Mesodermal cell (in vitro differentiated cells): ENCODE data around the gene RPLP2.

ENCODE experiments used
- H3K27ac ChIP-seq: 2 replicates; pipeline ENCODE4 v1.7.0; 2013; ENCODE audit warnings: mild to moderate bottlenecking, low read depth, low read length, moderate library complexity; ENCODE audit not compliant: severe bottlenecking
- H3K36me3 ChIP-seq: 2 replicates; pipeline ENCODE4 v1.7.1; 2013; ENCODE audit warnings: mild to moderate bottlenecking, low read length, moderate library complexity; ENCODE audit not compliant: control insufficient read depth, insufficient read depth
- H3K4me1 ChIP-seq: one replicate; pipeline ENCODE4 v1.7.1; 2013; ENCODE audit warnings: mild to moderate bottlenecking, low read length; ENCODE audit not compliant: insufficient read depth, control insufficient read depth, poor library complexity, severe bottlenecking
- H3K4me3 ChIP-seq: 2 replicates; pipeline ENCODE4 v1.7.0; 2013; ENCODE audit warnings: low read length, control low read depth, mild to moderate bottlenecking; ENCODE audit not compliant: insufficient read depth, poor library complexity, severe bottlenecking; ENCODE audit errors: extremely low read depth
- H3K9me3 ChIP-seq: 2 replicates; pipeline ENCODE4 v1.7.1; 2013; ENCODE audit warnings: mild to moderate bottlenecking, low read length, moderate library complexity; ENCODE audit not compliant: control insufficient read depth
- WGBS, 2 experiments: methylation state at CpG; one replicate each; pipeline ENCODE4 v1.1.5; 2013; ENCODE audit warnings: missing lambda C conversion rate in 2 of 2; ENCODE audit not compliant: insufficient coverage in 2 of 2; 5-methylcytosine and 5-hydroxymethylcytosine counted together

Gene RPLP2

DNA sequence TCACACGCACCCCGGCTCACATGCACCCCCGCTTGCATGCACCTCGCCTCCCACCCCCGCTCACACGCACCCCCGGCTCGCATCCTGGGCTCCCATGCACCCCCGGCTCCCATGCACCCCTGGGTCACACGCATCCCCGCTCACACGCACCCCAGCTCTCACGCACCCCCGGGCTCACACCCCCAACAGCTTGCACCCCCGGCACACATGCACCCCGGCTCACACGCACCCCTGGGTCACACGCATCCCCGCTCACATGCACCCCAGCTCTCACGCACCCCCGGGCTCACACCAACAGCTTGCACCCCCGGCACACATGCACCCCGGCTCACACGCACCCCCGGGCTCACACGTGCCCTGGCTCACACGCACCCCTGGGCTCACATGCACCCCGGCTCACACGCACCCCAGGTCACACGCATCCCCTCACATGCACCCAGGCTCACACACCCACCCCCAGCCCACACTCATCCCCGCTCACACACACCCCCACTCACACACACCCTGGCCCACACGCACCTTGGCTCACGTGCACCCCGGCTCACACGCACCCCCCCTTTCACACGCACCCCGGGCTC lies 49.1 kb downstream of the RPLP2 start:
- peaks cover 16% of the 10 kb centered on the region for H3K4me1 ChIP-seq
- H3K36me3 ChIP-seq: peaks cover 2% of the 10 kb centered on the region
- H3K27ac ChIP-seq: no peak overlapping the region
- no peaks in the 10 kb centered on the region for H3K9me3 ChIP-seq
- 93 to 95% methylated on average over 13 to 22 of the region's 37 CpGs for WGBS, 2 experiments
- H3K4me3 ChIP-seq: no peak overlapping the region

DNA sequence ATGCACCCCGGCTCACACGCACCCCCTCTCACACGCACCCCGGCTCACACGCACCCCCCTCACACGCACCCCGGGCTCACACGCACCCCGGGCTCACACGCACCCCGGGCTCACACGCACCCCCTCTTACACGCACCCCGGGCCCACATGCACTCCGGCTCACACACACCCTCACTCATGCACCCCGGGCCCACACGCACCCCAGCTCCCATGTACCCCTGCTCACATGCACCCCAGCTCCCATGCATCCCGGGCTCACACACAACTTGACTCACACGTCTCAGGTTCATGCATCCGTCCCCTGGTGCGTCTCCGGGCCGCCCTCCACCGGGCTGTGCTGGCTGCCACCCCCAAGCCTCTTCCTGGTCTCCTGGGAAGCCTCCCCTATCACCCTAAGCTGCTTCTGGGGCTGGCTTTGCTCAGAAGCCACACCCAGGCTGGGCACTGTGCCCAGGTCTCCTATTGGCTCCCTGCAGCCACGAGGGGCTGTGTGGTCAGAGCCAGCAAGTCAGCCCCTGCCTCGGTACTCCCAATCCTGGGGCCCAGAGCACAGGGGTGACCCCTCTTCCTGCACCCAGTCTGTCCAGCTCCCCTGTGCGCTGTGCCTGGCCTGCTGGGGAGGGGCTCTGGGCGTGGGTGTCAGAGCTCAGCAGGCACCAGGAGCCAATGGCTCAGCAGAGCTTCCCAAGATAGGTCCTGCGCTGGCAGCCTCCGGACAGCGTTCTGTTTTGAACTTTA lies 49.8 kb downstream of the RPLP2 start:
- Histone ChIP-seq H3K4me3 (no peak overlapping the region), H3K9me3 (no peaks in the 10 kb centered on the region), H3K27ac (no peak overlapping the region), H3K36me3 (no peaks in the 10 kb centered on the region), H3K4me1 (peaks cover 16% of the 10 kb centered on the region)
- 86 to 89% methylated on average over 12 to 23 of the region's 31 CpGs for WGBS, 2 experiments

DNA sequence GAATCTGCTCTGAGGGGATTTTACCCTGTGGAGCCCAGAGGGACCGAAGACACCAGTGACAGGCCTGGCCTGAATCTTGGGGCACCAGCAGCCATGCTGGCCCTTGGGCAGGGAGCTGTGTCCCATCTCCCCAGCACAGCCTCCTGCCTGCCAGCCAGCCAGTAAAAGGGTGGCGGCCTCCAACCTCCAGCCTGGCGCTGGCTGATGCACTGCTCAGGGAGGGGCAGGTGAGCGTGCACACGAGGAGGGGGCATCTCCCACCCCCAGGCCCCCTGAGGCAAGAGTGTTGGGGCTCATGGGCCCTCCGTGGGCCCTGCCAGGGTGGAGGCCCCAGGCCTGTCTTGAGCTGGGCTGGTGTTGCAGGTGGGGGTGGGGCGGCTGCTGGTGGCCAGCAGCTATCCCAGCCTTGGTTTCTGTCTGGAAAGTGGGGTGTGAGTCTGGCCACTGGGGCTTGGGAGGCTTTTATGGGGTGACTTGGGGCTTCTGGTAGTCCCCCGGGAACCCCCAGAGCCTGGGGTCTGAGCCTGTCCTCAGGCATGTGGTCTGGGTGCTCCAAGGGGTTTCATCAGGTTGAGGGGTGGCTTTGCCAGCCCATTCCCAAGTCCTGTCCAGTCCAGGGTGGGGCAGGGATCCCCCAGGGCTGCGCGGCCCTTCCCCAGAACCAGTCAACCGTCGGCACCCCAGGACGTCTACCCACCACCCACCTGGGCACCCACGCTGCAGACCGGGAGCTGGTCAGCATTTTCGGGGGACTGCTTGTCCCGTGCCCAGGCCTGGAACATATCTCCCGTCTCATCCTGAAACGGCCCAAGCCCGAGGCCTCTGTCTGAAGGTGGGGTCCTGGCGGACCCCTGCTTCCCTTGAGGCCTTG lies 50.7 kb downstream of the RPLP2 start:
- Histone ChIP-seq H3K27ac (no peak overlapping the region), H3K4me1 (peaks cover 16% of the 10 kb centered on the region), H3K36me3 (no peaks in the 10 kb centered on the region), H3K9me3 (no peaks in the 10 kb centered on the region), H3K4me3 (no peak overlapping the region)
- WGBS, 2 experiments: 91 to 97% methylated on average over 13 to 18 of the region's 21 CpGs

DNA sequence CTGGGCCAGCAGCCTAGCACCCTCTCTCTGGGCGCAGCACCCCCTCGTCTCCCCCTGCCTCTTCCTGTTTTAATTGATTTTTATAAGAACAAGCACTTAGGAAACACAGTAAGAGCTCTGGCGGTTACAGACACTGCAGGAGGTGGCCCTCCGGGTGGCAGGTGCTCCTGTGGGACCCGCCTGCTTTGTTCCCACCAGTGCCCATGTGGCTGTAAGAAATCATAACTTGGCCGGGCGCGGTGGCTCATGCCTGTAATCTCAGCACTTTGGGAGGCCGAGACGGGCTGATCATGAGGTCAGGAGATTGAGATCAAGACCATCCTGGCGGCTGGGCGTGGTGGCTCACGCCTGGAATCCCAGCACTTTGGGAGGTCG lies 51.3 kb downstream of the RPLP2 start:
- H3K4me3 ChIP-seq: no peak overlapping the region

DNA sequence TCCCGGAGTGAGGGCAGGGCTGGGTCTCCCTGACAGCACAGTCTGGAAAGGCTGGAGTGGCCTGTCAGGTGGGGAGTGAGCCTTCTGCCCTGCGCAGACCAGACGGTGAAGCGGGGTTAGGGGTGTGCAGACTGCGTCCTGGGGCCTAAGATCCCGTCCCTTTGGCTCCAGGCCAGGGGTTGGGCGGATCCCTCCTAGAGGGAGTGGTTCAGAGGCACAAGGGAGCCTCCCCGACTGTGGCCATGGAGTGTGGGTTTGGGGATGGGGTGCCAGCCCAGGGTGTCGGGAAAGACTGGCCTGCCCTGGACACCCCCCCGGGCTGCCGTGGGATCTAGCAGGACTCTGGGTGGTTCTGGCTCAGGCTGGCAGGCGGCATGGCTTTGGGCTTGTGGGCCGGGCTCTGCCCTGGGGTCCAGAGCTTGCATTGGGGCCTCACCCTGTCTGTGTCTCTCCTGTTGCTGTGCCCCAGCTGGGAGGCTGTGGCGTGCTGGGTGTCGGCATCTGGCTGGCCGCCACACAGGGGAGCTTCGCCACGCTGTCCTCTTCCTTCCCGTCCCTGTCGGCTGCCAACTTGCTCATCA lies 52.4 kb downstream of the RPLP2 start:
- WGBS, 2 experiments: 77 to 78% methylated on average over 16 to 20 of the region's 20 CpGs
- Histone ChIP-seq H3K9me3 (no peaks in the 10 kb centered on the region), H3K4me3 (no peak overlapping the region), H3K27ac (no peak overlapping the region), H3K36me3 (peaks cover 7% of the 10 kb centered on the region), H3K4me1 (peaks cover 16% of the 10 kb centered on the region)

More for the DNA sequence above, 51.3 kb downstream of the RPLP2 start:
- Histone ChIP-seq H3K36me3 (no peaks in the 10 kb centered on the region), H3K27ac (no peak overlapping the region), H3K4me1 (peaks cover 16% of the 10 kb centered on the region), H3K9me3 (no peaks in the 10 kb centered on the region)
- 88 to 96% methylated on average over 7 to 14 of the region's 14 CpGs for WGBS, 2 experiments
